Measurements from ENCODE around the gene INTS3.
"Not testable (repeated sequence)": the region's sequence is repeated elsewhere in the genome, so short reads cannot be mapped to it uniquely, and the experiment has no call there.

The INTS3 gene

DNA sequence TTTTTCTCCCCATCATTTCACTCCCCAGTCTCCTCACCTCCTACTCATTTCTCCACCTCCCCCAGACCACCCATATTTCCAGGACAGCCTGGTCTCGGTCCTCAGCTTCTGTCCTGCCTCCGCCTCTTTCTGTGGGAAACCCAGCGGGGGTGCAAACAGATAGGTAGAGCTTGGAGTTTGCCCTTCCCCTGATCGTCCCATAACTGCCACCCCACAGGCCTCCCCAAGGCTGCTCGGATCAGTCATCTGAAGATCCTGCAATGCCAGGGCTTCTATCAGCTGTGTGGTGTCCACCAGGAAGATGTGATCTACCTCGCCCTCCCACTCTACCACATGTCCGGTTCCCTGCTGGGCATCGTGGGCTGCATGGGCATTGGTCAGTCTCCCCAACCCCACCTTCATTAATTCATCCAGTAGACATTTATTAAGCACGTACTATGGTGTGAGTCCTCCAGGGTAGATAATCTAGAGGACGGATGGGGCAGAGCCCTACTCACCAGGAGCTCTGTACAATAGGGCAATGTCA is 49.1 kb downstream of the INTS3 start:
- CTCF ChIA-PET: interaction anchor here (0.6 to 1.2 kb wide), 4 partner anchors 99 to 276 kb away, joined by 3 to 6 read pairs (median 4); partner anchors contain the start of gene DENND4B
- peak overlapping the region; percentile 96; the same call in 1 of the 2 replicates for H3K27ac ChIP-seq
- TF ChIP-seq CTCF (conservative IDR thresholded peaks at IDR 0.05; ENCODE audit: low read depth): no peak
- no peak for DNase-seq (ENCODE audit: low spot score)
- POLR2A ChIA-PET (ENCODE audit: low non-redundant PET): no interaction called here

GRCh38 chr1:153777648-153778047 is 49.8 kb downstream of the INTS3 start:
- POLR2A ChIA-PET (ENCODE audit: low non-redundant PET): no interaction called here
- peak overlapping the region; percentile 26 for H3K27ac ChIP-seq
- CTCF ChIA-PET: interaction anchor here (0.6 to 0.7 kb wide), 2 partner anchors 166 to 277 kb away, joined by 3 read pairs; no protein-coding TSS in a partner anchor
- TF ChIP-seq CTCF (conservative IDR thresholded peaks at IDR 0.05; ENCODE audit: low read depth): no peak
- no peak for DNase-seq (ENCODE audit: low spot score)

DNA sequence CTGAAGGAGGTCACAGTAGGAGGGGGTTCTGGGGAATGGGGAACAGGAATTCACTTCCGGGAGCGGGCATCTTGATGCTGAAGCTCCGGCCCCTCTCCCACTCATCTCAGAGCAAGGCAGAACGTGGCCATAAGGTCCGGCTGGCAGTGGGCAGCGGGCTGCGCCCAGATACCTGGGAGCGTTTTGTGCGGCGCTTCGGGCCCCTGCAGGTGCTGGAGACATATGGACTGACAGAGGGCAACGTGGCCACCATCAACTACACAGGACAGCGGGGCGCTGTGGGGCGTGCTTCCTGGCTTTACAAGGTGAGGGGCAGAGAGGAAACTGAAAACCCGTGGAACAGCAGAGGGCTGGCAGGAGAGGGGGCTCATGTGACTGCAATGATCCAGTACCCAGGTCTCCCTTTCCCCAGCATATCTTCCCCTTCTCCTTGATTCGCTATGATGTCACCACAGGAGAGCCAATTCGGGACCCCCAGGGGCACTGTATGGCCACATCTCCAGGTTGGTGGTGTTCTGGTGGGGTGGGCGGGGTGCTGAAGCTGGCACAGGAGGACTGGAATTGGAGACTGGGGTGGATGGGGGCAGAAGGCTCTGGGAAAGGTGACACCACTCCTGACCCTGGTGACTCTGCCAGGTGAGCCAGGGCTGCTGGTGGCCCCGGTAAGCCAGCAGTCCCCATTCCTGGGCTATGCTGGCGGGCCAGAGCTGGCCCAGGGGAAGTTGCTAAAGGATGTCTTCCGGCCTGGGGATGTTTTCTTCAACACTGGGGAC is 50.4 kb downstream of the INTS3 start:
- peak overlapping the region; percentile 26 for H3K27ac ChIP-seq
- no peak for DNase-seq (ENCODE audit: low spot score)
- CTCF ChIA-PET: no interaction called here
- POLR2A ChIA-PET (ENCODE audit: low non-redundant PET): no interaction called here
- TF ChIP-seq CTCF (conservative IDR thresholded peaks at IDR 0.05; ENCODE audit: low read depth): no peak

DNA sequence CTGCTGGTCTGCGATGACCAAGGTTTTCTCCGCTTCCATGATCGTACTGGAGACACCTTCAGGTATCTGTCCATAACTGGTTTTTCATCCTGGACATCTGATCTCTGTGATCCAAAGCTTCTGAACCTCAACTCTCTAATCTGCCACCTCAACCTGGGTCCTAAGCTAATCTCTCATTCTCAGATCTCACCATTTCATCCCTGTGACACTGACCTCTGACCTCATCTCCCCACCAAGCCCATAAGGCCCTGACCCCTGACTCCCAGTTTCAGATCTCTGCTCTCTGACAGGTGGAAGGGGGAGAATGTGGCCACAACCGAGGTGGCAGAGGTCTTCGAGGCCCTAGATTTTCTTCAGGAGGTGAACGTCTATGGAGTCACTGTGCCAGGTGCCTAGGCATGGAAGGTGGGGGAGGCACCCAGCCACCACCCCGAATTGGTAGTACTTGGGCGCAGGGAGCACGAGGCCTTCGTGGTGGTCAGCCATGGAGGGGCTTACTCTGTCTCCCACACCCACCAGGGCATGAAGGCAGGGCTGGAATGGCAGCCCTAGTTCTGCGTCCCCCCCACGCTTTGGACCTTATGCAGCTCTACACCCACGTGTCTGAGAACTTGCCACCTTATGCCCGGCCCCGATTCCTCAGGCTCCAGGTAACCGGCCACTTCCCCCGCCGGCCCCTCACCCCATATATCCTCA is 51.1 kb downstream of the INTS3 start:
- H3K27ac ChIP-seq: peak overlapping the region; percentile 34
- ChIA-PET POLR2A (ENCODE audit: low non-redundant PET) (no interaction called here), CTCF (no interaction called here)
- TF ChIP-seq CTCF (conservative IDR thresholded peaks at IDR 0.05; ENCODE audit: low read depth): no peak
- DNase-seq (ENCODE audit: low spot score): no peak

GRCh38 chr1:153779781-153780541 is 52.1 kb downstream of the INTS3 start:
- DNase-seq (ENCODE audit: low spot score): no peak
- no peak for TF ChIP-seq CTCF (conservative IDR thresholded peaks at IDR 0.05; ENCODE audit: low read depth)
- POLR2A ChIA-PET (ENCODE audit: low non-redundant PET): no interaction called here
- peak overlapping the region; percentile 34 for H3K27ac ChIP-seq
- CTCF ChIA-PET: no interaction called here

DNA sequence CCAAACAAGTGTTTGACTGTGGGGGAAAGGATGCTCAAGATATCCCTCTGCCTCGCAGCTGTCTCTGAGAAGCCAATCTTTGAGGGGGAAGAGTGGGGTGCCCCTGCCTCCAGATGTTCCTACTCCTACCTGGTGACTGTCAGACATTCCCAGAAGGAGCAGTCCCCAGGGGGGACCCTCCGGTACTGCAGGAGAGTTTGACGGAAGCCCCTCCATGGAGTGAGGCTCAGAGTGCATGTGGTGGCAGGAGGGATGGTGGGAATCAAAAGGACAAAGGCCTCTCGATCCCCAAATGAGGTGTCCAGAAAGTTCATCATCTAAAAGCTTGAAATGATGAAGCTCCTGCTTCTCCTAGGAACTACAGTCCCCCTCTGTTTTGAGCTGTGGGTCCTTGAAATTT is 52.7 kb downstream of the INTS3 start:
- H3K27ac ChIP-seq: peak overlapping the region; percentile 34
- TF ChIP-seq CTCF (conservative IDR thresholded peaks at IDR 0.05; ENCODE audit: low read depth): no peak
- ChIA-PET CTCF (interaction anchor here (0.6 kb wide), 1 partner anchor 9 kb away, joined by 3 read pairs; no protein-coding TSS in a partner anchor), POLR2A (ENCODE audit: low non-redundant PET) (interaction anchor here (0.7 kb wide), 1 partner anchor 13 kb away, joined by 3 read pairs; no protein-coding TSS in a partner anchor)
- DNase-seq (ENCODE audit: low spot score): no peak

DNA sequence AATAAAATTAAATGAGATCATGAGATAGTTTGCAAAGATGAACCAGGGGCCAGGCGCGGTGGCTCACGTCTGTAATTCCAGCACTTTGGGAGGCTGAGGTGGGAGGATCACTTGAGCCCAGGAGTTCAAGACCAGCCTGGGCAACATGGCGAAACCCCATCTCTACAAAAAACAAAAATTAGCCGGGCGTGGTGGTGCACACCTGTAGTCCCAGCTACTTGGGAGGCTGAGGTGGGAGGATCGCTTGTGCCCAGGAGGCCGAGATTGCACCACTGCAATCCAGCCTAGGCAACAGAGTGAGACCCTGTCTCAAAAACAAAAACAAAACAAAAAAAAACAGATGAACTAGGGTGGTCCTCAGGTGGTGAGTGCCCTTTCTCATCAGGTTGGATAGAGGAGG is 54.8 kb downstream of the INTS3 start:
- CTCF ChIA-PET: interaction anchor here (1.0 kb wide), 1 partner anchor 204 kb away, joined by 6 read pairs; no protein-coding TSS in a partner anchor
- not testable (repeated sequence) for DNase-seq (ENCODE audit: low spot score)
- H3K27ac ChIP-seq: peak overlapping the region; percentile 92
- POLR2A ChIA-PET (ENCODE audit: low non-redundant PET): interaction anchor here (0.7 kb wide), 1 partner anchor 1424 kb away, joined by 5 read pairs; no protein-coding TSS in a partner anchor
